CD4-positive, alpha-beta memory T cell (primary cell): Measurements from ENCODE around the gene COA5. TPM values are rescaled to one million over a fixed set of nuclear protein-coding genes. Genes with fewer than 3 reads are reported as not detected.

ENCODE experiments used
- CTCF ChIA-PET: fragments of 350-600 bp; sonication (Branson Sonifier 250); formaldehyde crosslinking; loops from one replicate; lab custom pipeline; 2021; ENCODE audit warnings: inconsistent platforms; ENCODE audit not compliant: partially characterized antibody; lab: Charles Lee
- POLR2A ChIA-PET: fragments of 350-600 bp; sonication (Branson Sonifier 250); formaldehyde crosslinking; loops from one replicate; lab custom pipeline; 2021; ENCODE audit not compliant: partially characterized antibody; lab: Charles Lee
- DNase-seq, 5 donors: peaks; one replicate each; pipeline versions ENCODE4 v3.0.0 to v3.0.0-alpha.2; 2020 to 2022; ENCODE audit warnings: mixed read lengths in 1 of 5
- H3K27ac ChIP-seq: one replicate; pipeline ENCODE4 v1.7.0; 2013; ENCODE audit warnings: low read depth, low read length
- H3K27me3 ChIP-seq: 2 replicates; pipeline ENCODE4 v1.7.0; 2013; ENCODE audit warnings: mild to moderate bottlenecking, low read length, moderate library complexity; ENCODE audit not compliant: insufficient read depth
- H3K36me3 ChIP-seq: 2 replicates; pipeline ENCODE4 v1.7.0; 2013; ENCODE audit warnings: mild to moderate bottlenecking, low read length, moderate library complexity; ENCODE audit not compliant: insufficient read depth
- H3K4me1 ChIP-seq: 2 replicates; pipeline ENCODE4 v1.7.0; 2013; ENCODE audit warnings: mild to moderate bottlenecking, low read length, moderate library complexity; ENCODE audit not compliant: insufficient read depth
- H3K4me3 ChIP-seq, 2 donors: one replicate each; pipeline ENCODE4 v1.7.0; 2013; ENCODE audit warnings: low read length in 2 of 2, mild to moderate bottlenecking in 1 of 2
- H3K9me3 ChIP-seq, 2 donors: one replicate each; pipeline ENCODE4 v1.7.0; 2013; ENCODE audit warnings: low read length in 2 of 2, control low read depth in 1 of 2; ENCODE audit not compliant: control insufficient read depth in 1 of 2
- H3K27ac Mint-ChIP-seq, 7 donors: one replicate each; pipeline ENCODE4 v1.8.0; 2020 to 2021; ENCODE audit warnings: mixed read lengths in 7 of 7, mild to moderate bottlenecking in 6 of 7, inconsistent platforms in 3 of 7, moderate library complexity in 3 of 7
- H3K27me3 Mint-ChIP-seq, 2 donors: one replicate each; pipeline ENCODE4 v1.8.0; 2020 to 2021; ENCODE audit warnings: mixed read lengths in 2 of 2
- H3K36me3 Mint-ChIP-seq, 2 donors: one replicate each; pipeline ENCODE4 v1.8.0; 2020 to 2021; ENCODE audit warnings: mixed read lengths in 2 of 2, inconsistent platforms in 1 of 2, mild to moderate bottlenecking in 1 of 2
- H3K4me1 Mint-ChIP-seq, 4 donors: one replicate each; pipeline ENCODE4 v1.8.0; 2020 to 2021; ENCODE audit warnings: mixed read lengths in 4 of 4, mild to moderate bottlenecking in 1 of 4
- H3K4me3 Mint-ChIP-seq, 8 donors: one replicate each; pipeline ENCODE4 v1.8.0; 2020 to 2021; ENCODE audit warnings: mixed read lengths in 8 of 8, mild to moderate bottlenecking in 7 of 8, moderate library complexity in 6 of 8, inconsistent platforms in 3 of 8
- H3K9me3 Mint-ChIP-seq, 8 donors: one replicate each; pipeline ENCODE4 v1.8.0; 2020 to 2021; ENCODE audit warnings: mixed read lengths in 8 of 8, mild to moderate bottlenecking in 5 of 8, inconsistent platforms in 3 of 8, moderate library complexity in 1 of 8
- intact Hi-C: fragments of 100-400 bp; cut with micrococcal nuclease; formaldehyde crosslinking; loops from one replicate; pipeline ENCODE4 v1.15.1; 2023
- polyA plus RNA-seq, 2 donors: library from polyadenylated mRNA; unstranded; fragments of 300-500 nt; fragmentation: Illumina TruSeq; gene quantifications; one replicate each; pipeline ENCODE4 v1.2.3, GENCODE V29; 2021
- total RNA-seq, 2 experiments: library from RNA; stranded (reverse); gene quantifications; one replicate each; pipeline ENCODE4 v1.2.3, GENCODE V29; 2021

COA5 gene
- total and polyA plus RNA-seq, 4 experiments from 2014 or later: 32.4 to 52.4 (median 46.1) TPM

- peaks cover 82% of the 10 kb centered on the region for H3K36me3 ChIP-seq
- Mint-ChIP-seq H3K9me3 (peaks cover 0 to 2% (median 0%) of the 10 kb centered on the region in 8 donors), H3K4me1 (peaks cover 0 to 9% (median 4%) of the 10 kb centered on the region in 4 donors), H3K27me3 (no peaks in the 10 kb centered on the region), H3K4me3 (no peak overlapping the region), H3K36me3 (peaks cover 58 to 78% of the 10 kb centered on the region in 2 donors), H3K27ac (peak overlapping the region in 3 of 7 donors; percentile 47 to 83 (median 67))
- ChIA-PET POLR2A (no interaction called here), CTCF (no interaction called here)
- no peaks in the 10 kb centered on the region for H3K4me1 ChIP-seq
- intact Hi-C loops: loop anchor here (10.0 kb wide), 1 partner anchor 79 kb away; no protein-coding TSS in a partner anchor
- DNase-seq: no peak
- no peak overlapping the region for H3K4me3 ChIP-seq
- H3K27ac ChIP-seq: no peak overlapping the region
- H3K27me3 ChIP-seq: no peaks in the 10 kb centered on the region
- H3K9me3 ChIP-seq: no peaks in the 10 kb centered on the region
These were observed 42.4 kb downstream of the COA5 start for GRCh38 chr2:98565941-98566340.

- no peaks in the 10 kb centered on the region for H3K4me1 ChIP-seq
- H3K27me3 ChIP-seq: no peaks in the 10 kb centered on the region
- no peak overlapping the region for H3K4me3 ChIP-seq
- DNase-seq: no peak
- H3K9me3 ChIP-seq: no peaks in the 10 kb centered on the region
- no peak overlapping the region for H3K27ac ChIP-seq
- intact Hi-C loops: loop anchor here (10.0 kb wide), 1 partner anchor 79 kb away; no protein-coding TSS in a partner anchor
- Mint-ChIP-seq H3K4me3 (no peak overlapping the region), H3K4me1 (peaks cover 0 to 9% (median 4%) of the 10 kb centered on the region in 4 donors), H3K27ac (peak overlapping the region in 2 of 7 donors; percentile 7 to 37), H3K9me3 (peaks cover 0 to 2% (median 0%) of the 10 kb centered on the region in 8 donors), H3K36me3 (peaks cover 58 to 80% of the 10 kb centered on the region in 2 donors), H3K27me3 (no peaks in the 10 kb centered on the region)
- CTCF ChIA-PET: interaction anchor here (0.8 kb wide), 1 partner anchor 20 kb away, joined by 3 read pairs; no protein-coding TSS in a partner anchor
- H3K36me3 ChIP-seq: peaks cover 81% of the 10 kb centered on the region
- POLR2A ChIA-PET: no interaction called here
These were observed 42.9 kb downstream of the COA5 start for GRCh38 chr2:98565286-98565860.

- H3K9me3 Mint-ChIP-seq: peaks cover 0 to 2% (median 0%) of the 10 kb centered on the region in 8 donors
- intact Hi-C loops: loop anchor here (10.0 kb wide), 1 partner anchor 80 kb away; no protein-coding TSS in a partner anchor
- H3K27ac Mint-ChIP-seq: peak overlapping the region in 1 of 7 donors; percentile 31
- peaks cover 0 to 13% (median 6%) of the 10 kb centered on the region in 4 donors for H3K4me1 Mint-ChIP-seq
- no peaks in the 10 kb centered on the region for H3K27me3 Mint-ChIP-seq
- no peak overlapping the region for H3K4me3 Mint-ChIP-seq
- no peaks in the 10 kb centered on the region for H3K4me1 ChIP-seq
- no peak overlapping the region for H3K4me3 ChIP-seq
- CTCF ChIA-PET: interaction anchor here (0.8 kb wide), 1 partner anchor 21 kb away, joined by 3 read pairs; no protein-coding TSS in a partner anchor
- H3K36me3 ChIP-seq: peaks cover 81% of the 10 kb centered on the region
- no peak for DNase-seq
- no peak overlapping the region for H3K27ac ChIP-seq
- POLR2A ChIA-PET: no interaction called here
- H3K27me3 ChIP-seq: no peaks in the 10 kb centered on the region
- H3K36me3 Mint-ChIP-seq: peaks cover 50 to 80% of the 10 kb centered on the region in 2 donors
- H3K9me3 ChIP-seq: no peaks in the 10 kb centered on the region
These were observed 43.7 kb downstream of the COA5 start for GRCh38 chr2:98564541-98565132.

GRCh38 chr2:98563394-98563793 is 44.9 kb downstream of the COA5 start:
- peaks cover 81% of the 10 kb centered on the region for H3K36me3 ChIP-seq
- Mint-ChIP-seq H3K27ac (peak overlapping the region in 2 of 7 donors; percentile 42 to 70), H3K4me3 (no peak overlapping the region), H3K36me3 (peaks cover 44 to 82% of the 10 kb centered on the region in 2 donors), H3K9me3 (peaks cover 0 to 2% (median 0%) of the 10 kb centered on the region in 8 donors), H3K27me3 (no peaks in the 10 kb centered on the region), H3K4me1 (peaks cover 0 to 25% (median 16%) of the 10 kb centered on the region in 4 donors)
- ChIA-PET CTCF (no interaction called here), POLR2A (no interaction called here)
- intact Hi-C loops: loop anchor here (10.0 kb wide), 1 partner anchor 81 kb away; no protein-coding TSS in a partner anchor
- no peaks in the 10 kb centered on the region for H3K27me3 ChIP-seq
- H3K4me3 ChIP-seq: no peak overlapping the region
- H3K9me3 ChIP-seq: no peaks in the 10 kb centered on the region
- no peak overlapping the region for H3K27ac ChIP-seq
- H3K4me1 ChIP-seq: no peaks in the 10 kb centered on the region
- DNase-seq: no peak

- Histone ChIP-seq H3K4me3 (no peak overlapping the region), H3K4me1 (no peaks in the 10 kb centered on the region), H3K27ac (no peak overlapping the region), H3K9me3 (no peaks in the 10 kb centered on the region), H3K36me3 (peaks cover 74% of the 10 kb centered on the region), H3K27me3 (no peaks in the 10 kb centered on the region)
- DNase-seq: no peak
- H3K4me1 Mint-ChIP-seq: peaks cover 0 to 31% (median 20%) of the 10 kb centered on the region in 4 donors
- H3K9me3 Mint-ChIP-seq: peaks cover 0 to 2% (median 0%) of the 10 kb centered on the region in 8 donors
- intact Hi-C loops: loop anchor here (10.0 kb wide), 1 partner anchor 83 kb away; no protein-coding TSS in a partner anchor
- peaks cover 47 to 80% of the 10 kb centered on the region in 2 donors for H3K36me3 Mint-ChIP-seq
- POLR2A ChIA-PET: no interaction called here
- CTCF ChIA-PET: interaction anchor here (0.9 kb wide), 1 partner anchor 11 kb away, joined by 3 read pairs; no protein-coding TSS in a partner anchor
- H3K4me3 Mint-ChIP-seq: no peak overlapping the region
- H3K27me3 Mint-ChIP-seq: no peaks in the 10 kb centered on the region
- H3K27ac Mint-ChIP-seq: peak overlapping the region in 2 of 7 donors; percentile 13 to 23
These were observed 46.2 kb downstream of the COA5 start for GRCh38 chr2:98561902-98562695.

- H3K9me3 Mint-ChIP-seq: no peaks in the 10 kb centered on the region
- CTCF ChIA-PET: interaction anchor here (1.4 kb wide), 1 partner anchor 277 kb away, joined by 3 read pairs; no protein-coding TSS in a partner anchor
- H3K27me3 Mint-ChIP-seq: no peaks in the 10 kb centered on the region
- peaks cover 43 to 78% of the 10 kb centered on the region in 2 donors for H3K36me3 Mint-ChIP-seq
- DNase-seq: no peak
- Histone ChIP-seq H3K36me3 (peaks cover 73% of the 10 kb centered on the region), H3K4me1 (no peaks in the 10 kb centered on the region), H3K4me3 (no peak overlapping the region), H3K9me3 (no peaks in the 10 kb centered on the region), H3K27ac (no peak overlapping the region), H3K27me3 (no peaks in the 10 kb centered on the region)
- peak overlapping the region in 2 of 7 donors; percentile 17 to 41 for H3K27ac Mint-ChIP-seq
- intact Hi-C loops: loop anchor here (10.0 kb wide), 1 partner anchor 84 kb away; no protein-coding TSS in a partner anchor
- POLR2A ChIA-PET: no interaction called here
- H3K4me3 Mint-ChIP-seq: no peak overlapping the region
- H3K4me1 Mint-ChIP-seq: peaks cover 3 to 22% (median 16%) of the 10 kb centered on the region in 4 donors
These were observed 47.3 kb downstream of the COA5 start for GRCh38 chr2:98561018-98561417.
